ENCODE results near the gene KCNAB1. TPM values are rescaled to one million over a fixed set of nuclear protein-coding genes. Genes with fewer than 3 reads are reported as not detected.

The KCNAB1 gene
- total RNA-seq, 1 donor from 2014 or later: not detected

- Mint-ChIP-seq H3K9me3 (no peaks in the 10 kb centered on the region), H3K27ac (no peak overlapping the region), H3K4me3 (no peak overlapping the region), H3K36me3 (ENCODE audit: low read depth) (peaks cover 80% of the 10 kb centered on the region), H3K27me3 (no peaks in the 10 kb centered on the region), H3K4me1 (no peaks in the 10 kb centered on the region)
- POLR2A ChIA-PET: no interaction called here
- CTCF ChIA-PET: interaction anchor here (0.7 to 2.2 kb wide), 10 partner anchors 9 to 539 kb away, joined by 3 to 11 read pairs (median 4); partner anchors contain the start of gene SSR3
- DNase-seq (no peak), ATAC-seq (ENCODE audit: low read depth) (no peak)
- intact Hi-C loops (cut with micrococcal nuclease): loop anchor here (5.0 kb wide), 1 partner anchor 595 kb away; no protein-coding TSS in a partner anchor
- TF ChIP-seq CTCF (IDR thresholded peaks at IDR 0.05): no peak
These were observed 422.0 kb downstream of the KCNAB1 start for GRCh38 chr3:156542101-156543042.

GRCh38 chr3:156543043-156543555 is 422.7 kb downstream of the KCNAB1 start:
- no peaks in the 10 kb centered on the region for H3K27me3 Mint-ChIP-seq
- no peak overlapping the region for H3K4me3 Mint-ChIP-seq
- ChIA-PET POLR2A (no interaction called here), CTCF (interaction anchor here (0.7 to 2.2 kb wide), 10 partner anchors 8 to 538 kb away, joined by 3 to 11 read pairs (median 4); partner anchors contain the start of gene SSR3)
- intact Hi-C loops (cut with micrococcal nuclease): loop anchor here (5.0 kb wide), 1 partner anchor 594 kb away; no protein-coding TSS in a partner anchor
- H3K4me1 Mint-ChIP-seq: no peaks in the 10 kb centered on the region
- ATAC-seq (ENCODE audit: low read depth) (no peak), DNase-seq (no peak)
- H3K9me3 Mint-ChIP-seq: no peaks in the 10 kb centered on the region
- peaks cover 80% of the 10 kb centered on the region for H3K36me3 Mint-ChIP-seq (ENCODE audit: low read depth)
- no peak for TF ChIP-seq CTCF (IDR thresholded peaks at IDR 0.05)
- no peak overlapping the region for H3K27ac Mint-ChIP-seq

GRCh38 chr3:156547637-156548036 is 427.3 kb downstream of the KCNAB1 start:
- no peak for TF ChIP-seq CTCF (IDR thresholded peaks at IDR 0.05)
- H3K27me3 Mint-ChIP-seq: no peaks in the 10 kb centered on the region
- CTCF ChIA-PET: no interaction called here
- intact Hi-C loops (cut with micrococcal nuclease): no loop called here
- H3K36me3 Mint-ChIP-seq (ENCODE audit: low read depth): peaks cover 86% of the 10 kb centered on the region
- ATAC-seq (ENCODE audit: low read depth): no peak
- H3K9me3 Mint-ChIP-seq: no peaks in the 10 kb centered on the region
- no peak overlapping the region for H3K4me3 Mint-ChIP-seq
- DNase-seq: no peak
- no peak overlapping the region for H3K27ac Mint-ChIP-seq
- POLR2A ChIA-PET: no interaction called here
- peaks cover 11% of the 10 kb centered on the region for H3K4me1 Mint-ChIP-seq

- DNase-seq: no peak
- Mint-ChIP-seq H3K4me1 (peaks cover 15% of the 10 kb centered on the region), H3K36me3 (ENCODE audit: low read depth) (peaks cover 82% of the 10 kb centered on the region), H3K27ac (no peak overlapping the region), H3K9me3 (no peaks in the 10 kb centered on the region), H3K27me3 (no peaks in the 10 kb centered on the region), H3K4me3 (no peak overlapping the region)
- intact Hi-C loops (cut with micrococcal nuclease): no loop called here
- no peak for TF ChIP-seq CTCF (IDR thresholded peaks at IDR 0.05)
- ChIA-PET CTCF (no interaction called here), POLR2A (no interaction called here)
- no peak for ATAC-seq (ENCODE audit: low read depth)
These were observed 427.8 kb downstream of the KCNAB1 start for GRCh38 chr3:156548041-156548687.

- peaks cover 75% of the 10 kb centered on the region for H3K36me3 Mint-ChIP-seq (ENCODE audit: low read depth)
These were observed 428.5 kb downstream of the KCNAB1 start for GRCh38 chr3:156548902-156549301.

More at GRCh38 chr3:156548902-156549301, 428.5 kb downstream of the KCNAB1 start:
- ATAC-seq (ENCODE audit: low read depth): no peak
- Mint-ChIP-seq H3K4me3 (no peak overlapping the region), H3K4me1 (peaks cover 22% of the 10 kb centered on the region), H3K9me3 (no peaks in the 10 kb centered on the region), H3K27ac (no peak overlapping the region), H3K27me3 (no peaks in the 10 kb centered on the region)
- intact Hi-C loops (cut with micrococcal nuclease): no loop called here
- TF ChIP-seq CTCF (IDR thresholded peaks at IDR 0.05): no peak
- ChIA-PET POLR2A (no interaction called here), CTCF (interaction anchor here (1.0 to 1.7 kb wide), 2 partner anchors 125 to 589 kb away, joined by 3 to 5 read pairs; no protein-coding TSS in a partner anchor)
- DNase-seq: no peak

Data from activated B cell treated with CpG ODN at 0.5 μM for 24 hours (primary cell).